MM.1S (cell line): ENCODE measurements around the gene MCF2L2.
"Not testable (repeated sequence)": the region's sequence is repeated elsewhere in the genome, so short reads cannot be mapped to it uniquely, and the experiment has no call there.

Experiments used
- CTCF ChIP-seq: fragments of 300-600 bp; sonication (generic); IDR thresholded peaks from 2 replicates; pipeline ENCODE4 v1.5.1; 2016; ENCODE audit warnings: antibody characterized with exemption, low read length, mixed read lengths
- EZH2 ChIP-seq: fragments of 300-600 bp; sonication (generic); optimal IDR thresholded peaks from 2 replicates; pipeline ENCODE3; 2017; ENCODE audit warnings: low read depth, mild to moderate bottlenecking, antibody characterized with exemption, low read length, mixed read lengths
- EZH2phosphoT487 ChIP-seq: fragments of 300-600 bp; sonication (generic); IDR thresholded peaks from 2 replicates; pipeline ENCODE4 v1.6.1; 2018; ENCODE audit warnings: antibody characterized with exemption, low read length

GRCh38 chr3:183440521-183440920 lies 12.1 kb upstream of the MCF2L2 start:
- TF ChIP-seq CTCF, EZH2, EZH2phosphoT487: not testable (repeated sequence)
